ENCODE data around the gene RNF150.

RNF150 gene

DNA sequence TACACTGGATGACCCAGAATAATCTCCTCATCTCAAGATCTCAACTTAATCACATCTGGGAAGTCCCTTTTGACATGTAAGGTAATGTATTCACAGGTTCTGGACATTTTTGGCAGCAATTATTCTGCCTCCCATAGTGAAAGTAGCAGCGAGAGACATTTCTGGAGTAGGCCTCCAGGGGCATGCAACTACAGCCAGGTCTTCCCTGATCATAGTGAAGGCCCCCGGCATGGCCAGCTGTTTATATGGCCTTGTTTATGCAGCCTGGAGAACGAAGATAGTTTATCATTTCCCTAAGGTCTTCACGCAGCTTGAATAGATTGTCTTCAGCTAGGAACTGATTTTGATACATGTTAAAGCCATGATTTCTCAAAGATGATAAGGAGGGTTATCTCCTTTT lies 139.9 kb downstream of the RNF150 start:
- in situ Hi-C loops (cut with MboI; ENCODE audit: low sequenced_read_pairs), result no loop called here

DNA sequence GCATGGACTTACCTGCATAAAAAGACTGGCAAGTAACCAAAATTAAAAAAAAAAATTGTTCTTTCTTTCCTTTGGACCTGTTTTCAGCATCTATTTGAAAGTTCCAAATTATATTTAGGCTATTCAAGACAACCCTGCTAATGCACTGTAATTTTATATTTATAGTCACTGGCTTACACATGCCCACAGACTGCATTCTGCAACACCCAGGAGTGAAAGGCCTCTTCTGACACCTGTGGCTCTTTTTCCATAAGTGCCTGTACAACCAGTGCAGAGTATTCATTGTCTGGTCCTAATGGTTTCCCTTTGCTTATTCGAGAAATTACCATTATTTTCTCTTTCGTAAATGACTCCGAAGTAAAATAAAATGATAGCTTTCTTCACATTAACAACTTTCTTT lies 143.3 kb downstream of the RNF150 start:
- in situ Hi-C loops (cut with MboI; ENCODE audit: low sequenced_read_pairs), result no loop called here

GRCh38 chr4:140986045-140986444 lies 147.2 kb downstream of the RNF150 start:
- in situ Hi-C loops (cut with MboI; ENCODE audit: low sequenced_read_pairs), result no loop called here

DNA sequence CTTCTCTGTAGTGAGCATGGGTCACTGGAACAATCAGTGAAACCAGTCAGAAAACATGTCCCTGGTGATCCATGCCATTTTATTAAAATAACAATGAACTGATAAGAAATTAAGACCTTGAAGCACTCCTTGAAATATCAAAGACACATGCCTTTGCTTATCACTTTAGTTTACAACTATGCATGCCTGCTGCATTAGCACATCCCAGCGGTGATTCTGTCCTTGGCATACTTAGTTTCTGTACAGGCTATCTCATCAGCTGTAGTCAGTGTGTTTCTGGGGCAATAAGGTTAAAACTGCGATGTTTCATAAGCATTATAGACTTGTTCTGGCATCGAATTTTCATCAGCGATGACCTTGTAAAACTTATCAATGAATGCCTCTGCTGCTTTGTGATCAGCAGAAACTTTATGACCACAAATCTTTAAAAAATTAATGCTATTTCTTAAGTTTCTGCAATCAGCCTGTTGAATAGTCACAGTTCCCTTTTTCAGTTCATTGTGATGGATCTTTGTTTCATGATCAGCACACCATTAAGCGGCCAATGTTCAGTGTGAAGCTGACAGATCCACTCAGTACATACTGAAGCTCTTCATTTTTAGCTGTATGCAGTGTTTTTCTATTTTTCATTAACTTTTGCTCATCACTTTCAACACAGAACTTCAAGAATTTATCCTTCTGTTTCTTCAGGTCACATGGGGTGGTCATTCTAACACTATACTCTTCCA lies 150.5 kb downstream of the RNF150 start:
- in situ Hi-C loops (cut with MboI; ENCODE audit: low sequenced_read_pairs), result no loop called here

GRCh38 chr4:140980426-140981200 lies 152.7 kb downstream of the RNF150 start:
- in situ Hi-C loops (cut with MboI; ENCODE audit: low sequenced_read_pairs), result no loop called here

DNA sequence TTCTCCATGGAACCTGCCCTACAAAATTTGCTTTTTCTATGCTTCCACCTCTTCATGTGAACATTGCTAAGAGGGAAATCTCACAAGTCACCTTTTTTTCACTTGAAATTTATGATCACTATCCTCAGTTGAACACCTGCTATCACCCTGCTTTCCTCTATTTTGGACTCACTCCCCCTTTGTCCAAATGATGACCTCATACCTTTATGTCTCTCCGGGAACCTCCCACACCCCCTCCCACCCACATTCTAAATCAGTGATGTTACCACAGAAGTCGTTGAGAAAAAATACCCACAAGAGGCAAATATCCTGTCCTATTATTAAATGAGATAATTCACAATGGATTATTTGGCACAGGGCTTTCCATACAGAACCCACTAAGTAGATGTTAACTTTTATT lies 156.5 kb downstream of the RNF150 start:
- in situ Hi-C loops (cut with MboI; ENCODE audit: low sequenced_read_pairs), result no loop called here

DNA sequence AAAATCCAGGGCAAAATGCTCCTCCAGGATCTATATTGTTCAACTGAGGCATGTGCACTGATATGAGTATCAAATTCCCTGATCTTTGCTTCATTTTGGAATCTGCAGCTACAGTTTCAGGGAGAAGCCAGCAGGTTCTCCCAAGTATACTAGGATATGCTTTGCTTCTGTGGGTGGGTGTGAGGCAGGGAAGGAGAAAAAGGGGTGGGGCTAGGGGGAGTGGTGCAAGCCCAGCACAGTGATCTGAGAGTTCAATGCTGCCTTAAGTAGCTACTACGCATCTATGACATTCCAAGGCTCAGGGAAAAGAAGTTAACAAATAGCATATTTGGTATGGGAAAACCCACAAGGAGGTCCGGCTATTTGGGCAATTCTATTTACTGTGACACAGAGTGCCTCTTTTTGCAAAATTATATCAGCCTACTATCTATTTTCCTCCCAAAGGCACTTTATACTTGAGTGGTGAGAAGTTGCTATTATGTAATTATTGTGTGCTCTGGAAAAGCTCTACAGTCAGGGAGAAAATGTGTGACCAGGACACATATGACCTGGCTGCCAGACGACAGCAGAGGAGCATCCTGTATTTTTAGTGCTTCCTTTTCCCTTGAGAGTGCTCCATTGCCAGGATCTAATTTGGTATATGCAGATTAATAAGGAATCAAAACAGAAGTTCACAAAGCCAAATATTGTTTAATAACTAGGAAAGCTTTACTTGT lies 162.0 kb downstream of the RNF150 start:
- in situ Hi-C loops (cut with MboI; ENCODE audit: low sequenced_read_pairs), result no loop called here

- in situ Hi-C loops (cut with MboI; ENCODE audit: low sequenced_read_pairs), result no loop called here
Measured at GRCh38 chr4:140969296-140969695, 164.0 kb downstream of the RNF150 start.

- in situ Hi-C loops (cut with MboI; ENCODE audit: low sequenced_read_pairs), result no loop called here
Measured at GRCh38 chr4:140968371-140968770, 164.9 kb downstream of the RNF150 start.

- in situ Hi-C loops (cut with MboI; ENCODE audit: low sequenced_read_pairs), result no loop called here
Measured at GRCh38 chr4:140963883-140964282, 169.4 kb downstream of the RNF150 start.

DNA sequence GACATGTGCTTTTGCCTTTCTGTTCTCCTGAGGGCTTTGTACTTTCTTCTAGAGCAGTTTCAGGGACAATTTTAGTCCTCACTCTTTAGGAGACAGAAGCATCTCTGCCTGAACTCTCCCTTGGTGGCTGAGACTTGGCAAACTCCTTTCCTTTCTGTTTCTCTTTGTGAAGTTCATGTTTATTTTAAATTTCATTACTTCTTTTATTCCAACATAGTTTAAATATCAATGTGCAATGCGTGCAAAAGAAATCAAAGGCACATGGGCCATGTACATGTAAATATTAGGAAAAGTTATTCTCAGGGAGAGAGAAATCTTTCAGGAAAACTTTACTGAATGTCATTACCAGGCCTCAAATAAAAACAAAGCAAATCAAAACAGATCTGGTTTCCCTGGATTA lies 177.6 kb downstream of the RNF150 start:
- in situ Hi-C loops (cut with MboI; ENCODE audit: low sequenced_read_pairs), result no loop called here

DNA sequence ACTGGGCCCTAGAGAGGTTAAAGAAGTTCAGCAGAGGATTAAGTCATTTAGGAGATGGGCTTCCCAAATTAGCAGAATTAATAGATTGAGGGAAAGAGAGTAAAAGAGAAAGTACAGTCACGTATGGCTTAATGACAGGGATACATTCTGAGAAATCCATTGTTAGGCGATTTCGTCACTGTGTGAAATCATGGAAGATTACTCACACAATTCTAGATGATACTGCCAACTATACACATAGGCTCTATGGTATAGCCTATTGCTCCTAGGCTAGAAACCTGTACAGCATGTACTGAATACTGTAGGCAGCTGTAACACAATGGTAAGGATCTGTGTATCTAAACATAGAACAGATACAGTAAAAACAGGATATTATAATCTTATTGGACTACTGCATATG lies 180.6 kb downstream of the RNF150 start:
- in situ Hi-C loops (cut with MboI; ENCODE audit: low sequenced_read_pairs), result no loop called here

DNA sequence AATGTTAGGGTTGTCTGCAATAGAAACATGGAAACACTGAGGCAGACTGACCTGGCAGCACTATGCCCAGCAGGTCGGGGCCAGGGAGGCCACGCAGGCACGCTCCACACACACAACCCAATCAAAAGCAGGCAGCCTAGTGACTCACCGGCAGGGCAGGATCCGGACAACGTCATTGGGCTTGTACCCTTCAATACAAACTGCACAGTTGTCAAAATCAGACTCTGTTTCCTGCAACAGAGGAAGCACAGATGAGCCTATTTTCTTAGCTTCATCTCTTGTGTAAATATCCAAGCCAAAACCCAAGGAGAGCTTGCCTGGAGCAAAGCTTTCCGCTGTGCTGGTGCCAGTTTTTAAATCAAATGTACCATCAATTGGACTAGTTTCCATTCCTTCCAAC lies 185.8 kb downstream of the RNF150 start:
- in situ Hi-C loops (cut with MboI; ENCODE audit: low sequenced_read_pairs), result no loop called here

DNA sequence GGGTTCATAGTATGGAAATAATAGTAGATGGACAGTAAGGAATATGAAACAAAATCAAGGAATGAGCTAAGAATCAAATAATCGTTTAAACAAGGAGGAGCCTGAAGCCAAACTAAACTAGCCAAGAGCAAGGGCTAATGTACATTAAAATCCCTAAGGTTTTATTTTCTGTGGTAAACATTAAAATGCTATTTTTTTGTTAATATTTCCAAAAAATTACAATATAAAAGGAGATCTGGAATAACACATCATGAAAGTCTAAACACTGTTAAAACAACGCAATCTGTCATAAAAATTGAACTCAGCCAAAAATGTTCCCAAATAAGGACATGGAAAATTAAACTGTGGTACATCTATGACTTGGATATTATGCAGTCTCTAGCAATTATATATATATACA lies 188.2 kb downstream of the RNF150 start:
- in situ Hi-C loops (cut with MboI; ENCODE audit: low sequenced_read_pairs), result no loop called here

DNA sequence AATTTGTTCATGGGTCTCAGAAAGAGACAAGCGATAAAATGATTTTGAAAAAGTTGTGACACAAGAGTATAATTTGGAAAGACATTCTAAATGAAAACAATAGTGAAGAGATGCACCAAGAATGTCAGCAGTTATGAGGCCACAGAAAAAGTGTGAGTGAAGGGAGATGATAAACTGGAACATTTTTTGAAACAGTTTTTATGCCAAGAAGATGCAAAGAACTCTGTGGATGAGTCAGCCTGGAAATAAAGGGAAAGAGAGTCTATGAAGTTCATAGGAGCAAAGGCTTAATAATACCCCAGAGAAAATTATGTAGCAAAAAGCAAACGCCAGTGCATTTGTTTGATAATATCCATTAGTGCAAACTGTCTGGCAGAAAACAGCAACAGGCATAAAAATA lies 188.7 kb downstream of the RNF150 start:
- in situ Hi-C loops (cut with MboI; ENCODE audit: low sequenced_read_pairs), result no loop called here

DNA sequence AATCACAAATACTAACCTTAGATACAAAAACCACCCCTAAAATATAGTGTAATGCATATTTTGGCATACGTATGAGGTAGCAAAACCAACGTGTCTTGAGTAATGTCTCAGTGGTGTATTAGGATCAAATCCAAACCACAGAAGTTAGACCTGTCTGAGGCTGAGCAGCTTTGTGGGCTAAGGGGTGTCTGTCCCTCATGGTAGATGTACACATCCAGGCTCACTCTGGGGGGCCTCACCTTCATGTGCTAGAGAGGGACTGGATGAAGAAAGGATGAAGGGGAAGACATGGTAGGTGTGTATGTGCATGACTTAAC lies 189.1 kb downstream of the RNF150 start:
- in situ Hi-C loops (cut with MboI; ENCODE audit: low sequenced_read_pairs), result no loop called here

DNA sequence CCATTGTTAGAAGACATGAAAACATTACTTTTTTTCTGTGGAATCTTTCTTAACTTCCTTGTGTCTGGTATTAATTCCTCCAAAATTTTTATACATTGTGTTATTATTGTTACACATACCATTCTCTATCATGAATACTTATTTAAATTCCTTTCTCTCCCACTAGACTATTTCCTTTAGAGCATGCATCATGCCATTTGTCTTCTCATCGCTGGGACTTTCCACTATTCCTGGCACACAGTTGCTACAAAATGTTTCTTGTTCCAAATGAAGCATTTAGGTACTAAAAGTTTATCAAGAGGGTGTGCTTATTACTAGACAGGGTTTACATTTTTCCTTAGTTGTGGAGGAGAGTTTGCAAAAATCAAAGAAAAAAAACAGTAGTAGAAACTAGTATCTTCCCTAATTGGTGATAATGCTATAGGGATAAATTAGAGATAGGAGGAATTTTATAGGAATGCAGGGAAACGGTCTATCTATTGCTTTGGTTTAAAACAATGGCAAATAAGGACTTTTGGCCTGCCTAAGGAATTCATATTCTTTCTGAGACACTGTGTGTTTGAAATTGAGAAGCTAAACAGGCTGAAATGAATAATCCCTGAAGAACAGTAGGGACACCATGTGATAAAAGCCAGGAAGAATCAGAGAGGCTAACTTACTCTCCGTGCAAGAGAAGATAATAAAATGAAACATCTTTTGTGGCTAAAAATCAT lies 189.6 kb downstream of the RNF150 start:
- in situ Hi-C loops (cut with MboI; ENCODE audit: low sequenced_read_pairs), result no loop called here

DNA sequence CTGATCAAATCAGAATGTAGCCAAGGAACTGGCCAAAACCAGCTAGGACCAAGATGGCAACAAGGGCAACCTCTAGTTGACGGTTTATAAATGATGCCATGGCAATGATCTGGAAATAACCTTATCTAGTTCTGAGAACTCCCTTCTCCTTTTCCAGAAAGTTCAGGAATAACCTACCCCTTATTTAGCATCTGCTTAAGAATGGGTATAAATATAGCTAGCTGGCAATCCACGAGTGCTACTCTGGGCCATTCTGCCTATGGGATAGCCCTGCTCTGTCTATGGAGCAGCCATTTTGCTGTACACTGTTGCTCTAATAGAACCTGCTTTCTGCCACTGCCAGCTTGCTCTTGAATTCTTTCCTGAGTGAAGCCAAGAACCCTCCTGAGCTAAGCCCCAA lies 192.7 kb downstream of the RNF150 start:
- in situ Hi-C loops (cut with MboI; ENCODE audit: low sequenced_read_pairs), result no loop called here

- in situ Hi-C loops (cut with MboI; ENCODE audit: low sequenced_read_pairs), result no loop called here
Measured at GRCh38 chr4:140937866-140938265, 195.4 kb downstream of the RNF150 start.

DNA sequence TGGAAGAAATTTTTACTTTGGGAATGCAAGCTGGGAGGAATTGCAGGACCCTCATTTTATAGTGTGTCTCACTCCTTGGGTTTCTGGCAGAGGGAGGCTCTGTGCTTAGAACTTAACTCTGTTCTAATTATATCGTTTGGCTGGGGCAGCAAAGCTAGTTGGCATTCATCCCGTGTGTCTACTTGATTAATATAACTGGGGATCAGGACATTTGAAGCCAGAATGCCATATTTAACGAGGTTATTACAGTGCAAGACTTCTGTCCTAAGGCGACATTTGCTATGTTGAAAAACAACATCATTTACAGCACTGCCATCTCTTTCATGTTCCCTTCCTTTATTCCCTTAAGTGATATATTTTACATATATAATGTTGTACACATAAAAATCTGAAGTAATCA lies 198.0 kb downstream of the RNF150 start:
- in situ Hi-C loops (cut with MboI; ENCODE audit: low sequenced_read_pairs), result no loop called here

DNA sequence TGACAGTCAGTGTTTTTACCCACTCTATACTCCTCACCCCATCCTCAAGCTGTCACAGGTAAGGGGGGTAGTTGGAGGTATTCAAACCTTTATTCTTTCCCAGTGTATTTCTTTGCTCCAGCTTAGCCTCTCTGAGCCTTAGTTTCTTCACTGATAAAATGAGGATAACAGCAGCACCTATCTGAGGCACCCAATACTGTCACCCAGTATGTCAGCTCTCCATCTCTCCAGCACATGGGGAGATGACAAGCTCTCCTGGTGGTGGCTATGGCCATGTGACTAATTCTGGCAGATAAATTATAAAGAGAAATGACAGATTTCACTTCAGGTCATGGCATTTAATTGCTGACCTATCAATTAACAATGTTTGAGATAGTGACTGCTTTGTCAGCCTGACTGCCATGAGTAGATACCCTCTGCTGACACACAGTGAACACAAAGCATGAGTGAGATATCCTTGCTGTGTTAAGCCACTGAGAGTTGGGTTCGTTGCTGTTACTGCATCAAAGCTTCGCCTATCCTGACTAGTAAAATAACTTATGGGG lies 200.7 kb downstream of the RNF150 start:
- in situ Hi-C loops (cut with MboI; ENCODE audit: low sequenced_read_pairs), result no loop called here
